K562 treated with DMSO at 1 percent for 24 hours (cell line): ENCODE measurements around the gene GTPBP8. TPM values are rescaled to one million over a fixed set of nuclear protein-coding genes. Genes with fewer than 3 reads are reported as not detected.

Experiments used
- total RNA-seq: library from RNA; unstranded; fragments of 300-600 nt; gene quantifications from 2 replicates; pipeline ENCODE4 v1.2.3, GENCODE V29; 2022; ENCODE audit warnings: low read depth; ENCODE audit not compliant: insufficient read depth

GTPBP8 gene
- total RNA-seq, result 7.9 and 13.1 TPM in 2 replicates

GRCh38 chr3:112990672-112991602, at the start of gene GTPBP8:
TSS of gene GTPBP8 (plus strand) at chr3:112990984. CDS start at chr3:112991000, 16 bp downstream.

GRCh38 chr3:112974894-112975293, 15.9 kb upstream of the GTPBP8 start, which contains the start of gene CD200R1:
TSS of gene CD200R1 (minus strand) at chr3:112975103. CDS start at chr3:112974857, 246 bp downstream.

Other genes starting within 250 kb of the GTPBP8 start
- not detected in 2 replicates for gene CD200R1L, start 144.1 kb upstream of the GTPBP8 start, total RNA-seq
- not detected in 2 replicates for gene CD200R1, start 15.9 kb upstream of the GTPBP8 start, total RNA-seq
- gene BOC, start 220.6 kb downstream of the GTPBP8 start, total RNA-seq, result not detected in 2 replicates